ENCODE measurements around the gene PTGDR2. TPM values are rescaled to one million over a fixed set of nuclear protein-coding genes. Genes with fewer than 3 reads are reported as not detected.

PTGDR2 gene
- total and polyA plus RNA-seq, 2 experiments from 2014 or later, result 0.06 TPM; not detected in 1

GRCh38 chr11:60876168-60876485 is 20.4 kb upstream of the PTGDR2 start:
- Histone ChIP-seq H3K36me3 (ENCODE audit: low read depth) (no peaks in the 10 kb centered on the region), H3K9me2 (ENCODE audit: insufficient read depth) (no peaks in the 10 kb centered on the region), H3K27me3 (replicated peaks; ENCODE audit: insufficient read depth) (no peaks in the 10 kb centered on the region), H2AFZ (no peak overlapping the region), H3K27ac (no peak overlapping the region), H3K9ac (no peak overlapping the region), H3K4me1 (ENCODE audit: insufficient read depth) (peaks cover 22% of the 10 kb centered on the region), H3F3A (ENCODE audit: insufficient read depth) (no peaks in the 10 kb centered on the region), H3K4me2 (ENCODE audit: unreplicated experiment) (no peak overlapping the region), H3K4me3 (no peak overlapping the region), H3K9me3 (ENCODE audit: low read depth) (no peaks in the 10 kb centered on the region), H3K79me2 (ENCODE audit: insufficient read depth) (no peaks in the 10 kb centered on the region), H4K20me1 (ENCODE audit: insufficient read depth) (no peaks in the 10 kb centered on the region)
- no peak for DNase-seq
- TF ChIP-seq EZH2 (IDR thresholded peaks at IDR 0.05; ENCODE audit: insufficient read depth, poor library complexity, severe bottlenecking) (no peak), EZH2phosphoT487 (IDR thresholded peaks at IDR 0.05; ENCODE audit: insufficient read depth, low read depth) (no peak)
- 100% methylated on average over 2 of the region's 2 CpGs for WGBS, 2 experiments (ENCODE audit: low coverage in 1 of 2, low lambda C conversion rate in 2 of 2, missing lambda C conversion rate in 2 of 2)
- in situ Hi-C loops (cut with MboI), result no loop called here

GRCh38 chr11:60875366-60876167 is 19.8 kb upstream of the PTGDR2 start:
- no peaks in the 10 kb centered on the region for H4K20me1 ChIP-seq (ENCODE audit: insufficient read depth)
- H3K4me2 ChIP-seq (ENCODE audit: unreplicated experiment), result no peak overlapping the region
- TF ChIP-seq EZH2phosphoT487 (IDR thresholded peaks at IDR 0.05; ENCODE audit: insufficient read depth, low read depth), result no peak
- TF ChIP-seq EZH2 (IDR thresholded peaks at IDR 0.05; ENCODE audit: insufficient read depth, poor library complexity, severe bottlenecking), result no peak
- H3K9me2 ChIP-seq (ENCODE audit: insufficient read depth), result no peaks in the 10 kb centered on the region
- H3K4me1 ChIP-seq (ENCODE audit: insufficient read depth), result peaks cover 22% of the 10 kb centered on the region
- no peaks in the 10 kb centered on the region for H3K36me3 ChIP-seq (ENCODE audit: low read depth)
- no peaks in the 10 kb centered on the region for H3K27me3 ChIP-seq (replicated peaks; ENCODE audit: insufficient read depth)
- H2AFZ ChIP-seq, result no peak overlapping the region
- no peak overlapping the region for H3K27ac ChIP-seq
- no peaks in the 10 kb centered on the region for H3F3A ChIP-seq (ENCODE audit: insufficient read depth)
- 68 to 71% methylated on average over 7 of the region's 7 CpGs for WGBS, 2 experiments (ENCODE audit: low coverage in 1 of 2, low lambda C conversion rate in 2 of 2, missing lambda C conversion rate in 2 of 2)
- no peak for DNase-seq
- no peak overlapping the region for H3K9ac ChIP-seq
- in situ Hi-C loops (cut with MboI), result no loop called here
- no peaks in the 10 kb centered on the region for H3K79me2 ChIP-seq (ENCODE audit: insufficient read depth)
- H3K4me3 ChIP-seq, result no peak overlapping the region
- H3K9me3 ChIP-seq (ENCODE audit: low read depth), result no peaks in the 10 kb centered on the region

- H3K79me2 ChIP-seq (ENCODE audit: insufficient read depth), result no peaks in the 10 kb centered on the region
- DNase-seq, result no peak
- 88 to 89% methylated on average over 13 of the region's 13 CpGs for WGBS, 2 experiments (ENCODE audit: low coverage in 1 of 2, low lambda C conversion rate in 2 of 2, missing lambda C conversion rate in 2 of 2)
- peaks cover 22% of the 10 kb centered on the region for H3K4me1 ChIP-seq (ENCODE audit: insufficient read depth)
- H3F3A ChIP-seq (ENCODE audit: insufficient read depth), result no peaks in the 10 kb centered on the region
- no peak overlapping the region for H3K4me3 ChIP-seq
- TF ChIP-seq EZH2phosphoT487 (IDR thresholded peaks at IDR 0.05; ENCODE audit: insufficient read depth, low read depth), result no peak
- TF ChIP-seq EZH2 (IDR thresholded peaks at IDR 0.05; ENCODE audit: insufficient read depth, poor library complexity, severe bottlenecking), result no peak
- H3K9ac ChIP-seq, result no peak overlapping the region
- H3K27me3 ChIP-seq (replicated peaks; ENCODE audit: insufficient read depth), result no peaks in the 10 kb centered on the region
- H3K27ac ChIP-seq, result no peak overlapping the region
- no peaks in the 10 kb centered on the region for H3K9me2 ChIP-seq (ENCODE audit: insufficient read depth)
- H2AFZ ChIP-seq, result no peak overlapping the region
- no peak overlapping the region for H3K4me2 ChIP-seq (ENCODE audit: unreplicated experiment)
- H4K20me1 ChIP-seq (ENCODE audit: insufficient read depth), result no peaks in the 10 kb centered on the region
- no peaks in the 10 kb centered on the region for H3K36me3 ChIP-seq (ENCODE audit: low read depth)
- no peaks in the 10 kb centered on the region for H3K9me3 ChIP-seq (ENCODE audit: low read depth)
- in situ Hi-C loops (cut with MboI), result no loop called here
Observed at GRCh38 chr11:60874421-60875365, 18.9 kb upstream of the PTGDR2 start.

- Histone ChIP-seq H3F3A (ENCODE audit: insufficient read depth) (no peaks in the 10 kb centered on the region), H3K4me1 (ENCODE audit: insufficient read depth) (peaks cover 22% of the 10 kb centered on the region), H3K9me2 (ENCODE audit: insufficient read depth) (no peaks in the 10 kb centered on the region), H4K20me1 (ENCODE audit: insufficient read depth) (no peaks in the 10 kb centered on the region), H3K79me2 (ENCODE audit: insufficient read depth) (no peaks in the 10 kb centered on the region), H3K9ac (no peak overlapping the region), H3K36me3 (ENCODE audit: low read depth) (no peaks in the 10 kb centered on the region), H2AFZ (peak overlapping the region; percentile 67), H3K9me3 (ENCODE audit: low read depth) (no peaks in the 10 kb centered on the region), H3K4me2 (ENCODE audit: unreplicated experiment) (peak overlapping the region; percentile 10), H3K27me3 (replicated peaks; ENCODE audit: insufficient read depth) (no peaks in the 10 kb centered on the region), H3K4me3 (0 out of 2 replicates have a peak overlapping the region, but pooled peaks have one; percentile 28), H3K27ac (no peak overlapping the region)
- in situ Hi-C loops (cut with MboI), result no loop called here
- DNase-seq, result no peak
- WGBS, 2 experiments (ENCODE audit: low coverage in 1 of 2, low lambda C conversion rate in 2 of 2, missing lambda C conversion rate in 2 of 2), result 80 to 84% methylated on average over 12 of the region's 12 CpGs
- TF ChIP-seq EZH2 (IDR thresholded peaks at IDR 0.05; ENCODE audit: insufficient read depth, poor library complexity, severe bottlenecking) (no peak), EZH2phosphoT487 (IDR thresholded peaks at IDR 0.05; ENCODE audit: insufficient read depth, low read depth) (no peak)
Observed at GRCh38 chr11:60873533-60873932, 17.8 kb upstream of the PTGDR2 start.

All from GM23248 (cell line).